Stimulated activated CD4-positive, alpha-beta T cell treated with anti-CD3 and anti-CD28 coated beads, TNF-alpha, amount 100 ng/mL, for 24 hours (primary cell): ENCODE results near the gene FNDC10.
"Not testable (repeated sequence)": the region's sequence is repeated elsewhere in the genome, so short reads cannot be mapped to it uniquely, and the experiment has no call there.

ENCODE experiments used
- DNase-seq, 3 experiments: peaks; one replicate each; pipeline ENCODE4 v3.0.0-alpha.2; 2020; ENCODE audit warnings: low read depth in 3 of 3

FNDC10 gene

GRCh38 chr1:1599030-1599934 lies 653 bp downstream of the FNDC10 start:
- DNase-seq, result peak in 1 of 3 experiments; percentile 24

GRCh38 chr1:1598720-1599029 lies 1.3 kb downstream of the FNDC10 start:
- no peak for DNase-seq

GRCh38 chr1:1598051-1598719 lies 1.8 kb downstream of the FNDC10 start:
- DNase-seq, result no peak

- no peak for DNase-seq
These were observed 2.5 kb downstream of the FNDC10 start for GRCh38 chr1:1597275-1597930.

- no peak for DNase-seq
These were observed 3.3 kb downstream of the FNDC10 start for GRCh38 chr1:1596493-1597274.

GRCh38 chr1:1595341-1595740 lies 4.6 kb downstream of the FNDC10 start:
- DNase-seq, result not testable (repeated sequence)

- no peak for DNase-seq
These were observed 5.2 kb downstream of the FNDC10 start for GRCh38 chr1:1594602-1595260.

- DNase-seq, result no peak
These were observed 5.9 kb downstream of the FNDC10 start for GRCh38 chr1:1593834-1594601.

GRCh38 chr1:1591452-1591851 lies 8.5 kb downstream of the FNDC10 start:
- DNase-seq, result no peak

- no peak for DNase-seq
These were observed 16.5 kb downstream of the FNDC10 start for GRCh38 chr1:1583347-1584010.

GRCh38 chr1:1582585-1583346 lies 17.2 kb downstream of the FNDC10 start:
- DNase-seq, result no peak

- DNase-seq, result no peak
These were observed 21.5 kb downstream of the FNDC10 start for GRCh38 chr1:1578371-1578940.

- DNase-seq, result no peak
These were observed 22.4 kb downstream of the FNDC10 start for GRCh38 chr1:1577367-1578011.

GRCh38 chr1:1574721-1575537 lies 25.0 kb downstream of the FNDC10 start, which contains the start of gene SSU72:
Gene SSU72 (minus strand): TSS chr1:1574863. CDS start chr1:1574557, 306 bp downstream.
- DNase-seq, result peak; percentile 82 to 92 (median 88)

GRCh38 chr1:1573843-1574720 lies 25.9 kb downstream of the FNDC10 start:
- DNase-seq, result peak; percentile 35 to 65 (median 49)

- no peak for DNase-seq
These were observed 30.6 kb downstream of the FNDC10 start for GRCh38 chr1:1569341-1569740.
